Activated naive CD8-positive, alpha-beta T cell treated with anti-CD3 and anti-CD28 coated beads, Interleukin-2, amount 50 U/mL, for 24 hours (primary cell): Measurements from ENCODE around the gene CEP85L.
A peak's percentile ranks its signal among the peaks of the same experiment; 100 is the strongest.

Experiments used
- ATAC-seq: fragments of 150-1000 bp; cut with Tn5 transposase; one replicate; pipeline ENCODE4 v1.10.0; 2021
- DNase-seq: peaks from one replicate; pipeline ENCODE4 v3.0.0; 2021
- H3K27ac Mint-ChIP-seq: one replicate; pipeline ENCODE4 v1.8.0; 2021; ENCODE audit warnings: mild to moderate bottlenecking, mixed read lengths
- H3K27me3 Mint-ChIP-seq: one replicate; pipeline ENCODE4 v1.8.0; 2021; ENCODE audit warnings: mixed read lengths
- H3K36me3 Mint-ChIP-seq: one replicate; pipeline ENCODE4 v1.8.0; 2021; ENCODE audit warnings: low read depth, mixed read lengths
- H3K4me1 Mint-ChIP-seq: one replicate; pipeline ENCODE4 v1.8.0; 2021; ENCODE audit warnings: mixed read lengths
- H3K4me3 Mint-ChIP-seq: one replicate; pipeline ENCODE4 v1.8.0; 2021; ENCODE audit warnings: mild to moderate bottlenecking, moderate library complexity, mixed read lengths
- H3K9me3 Mint-ChIP-seq: one replicate; pipeline ENCODE4 v1.8.0; 2021; ENCODE audit warnings: mixed read lengths

The CEP85L gene

DNA sequence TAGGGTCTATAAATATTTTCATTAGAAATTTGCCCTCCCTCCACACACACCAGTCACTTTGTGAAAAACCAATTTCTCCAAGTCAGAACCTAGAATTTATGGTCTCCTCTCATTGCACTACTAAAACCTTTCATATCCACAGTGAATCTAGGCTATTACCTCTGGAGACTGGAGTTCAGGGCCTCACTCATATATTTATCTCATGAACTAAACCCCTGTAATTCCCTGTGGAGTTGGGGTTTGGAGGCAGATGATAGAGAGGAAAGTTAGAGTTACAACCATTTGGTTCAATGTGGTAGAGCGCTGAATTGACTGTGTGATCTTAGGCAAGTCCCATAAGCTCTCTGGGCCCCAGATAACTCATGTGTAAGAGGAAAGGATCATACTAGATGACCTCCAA lies 18.2 kb upstream of the CEP85L start:
- H3K4me3 Mint-ChIP-seq, result no peak overlapping the region
- peaks cover 12% of the 10 kb centered on the region for H3K36me3 Mint-ChIP-seq
- DNase-seq, result no peak
- H3K27ac Mint-ChIP-seq, result no peak overlapping the region
- H3K27me3 Mint-ChIP-seq, result no peaks in the 10 kb centered on the region
- no peak for ATAC-seq
- H3K4me1 Mint-ChIP-seq, result peaks cover 80% of the 10 kb centered on the region
- H3K9me3 Mint-ChIP-seq, result no peaks in the 10 kb centered on the region

DNA sequence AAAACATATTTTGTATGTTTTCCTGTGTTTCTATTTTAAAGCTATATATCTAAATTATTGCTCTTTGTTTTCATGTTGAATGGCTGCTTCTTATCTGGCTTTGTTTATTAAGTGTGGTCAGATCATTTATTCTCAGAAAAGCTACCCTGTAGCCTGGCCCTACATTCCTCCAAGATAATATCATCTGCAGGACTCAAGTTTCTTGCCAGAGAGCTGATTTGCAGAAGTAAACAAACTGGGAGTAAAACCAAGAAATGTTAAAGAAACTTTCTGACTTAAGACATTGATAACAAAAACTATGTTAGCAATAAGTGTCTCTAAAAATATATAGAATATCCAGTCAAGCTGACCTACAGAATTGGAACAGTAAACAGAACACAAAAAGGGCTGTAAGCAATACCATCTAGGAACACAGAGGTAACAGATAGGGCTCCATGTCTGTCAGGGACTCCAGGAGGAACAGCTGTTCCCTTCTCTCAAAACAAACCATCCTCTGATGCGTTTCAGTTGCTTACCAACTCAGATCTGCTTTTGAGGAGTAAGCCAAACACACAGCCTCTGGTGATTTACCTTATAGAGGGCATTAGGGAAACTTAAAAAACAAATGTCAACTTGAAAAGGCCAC lies 17.5 kb upstream of the CEP85L start:
- DNase-seq, result no peak
- H3K9me3 Mint-ChIP-seq, result no peaks in the 10 kb centered on the region
- no peak overlapping the region for H3K27ac Mint-ChIP-seq
- H3K4me3 Mint-ChIP-seq, result no peak overlapping the region
- H3K4me1 Mint-ChIP-seq, result peaks cover 87% of the 10 kb centered on the region
- peaks cover 8% of the 10 kb centered on the region for H3K36me3 Mint-ChIP-seq
- no peak for ATAC-seq
- no peaks in the 10 kb centered on the region for H3K27me3 Mint-ChIP-seq

DNA sequence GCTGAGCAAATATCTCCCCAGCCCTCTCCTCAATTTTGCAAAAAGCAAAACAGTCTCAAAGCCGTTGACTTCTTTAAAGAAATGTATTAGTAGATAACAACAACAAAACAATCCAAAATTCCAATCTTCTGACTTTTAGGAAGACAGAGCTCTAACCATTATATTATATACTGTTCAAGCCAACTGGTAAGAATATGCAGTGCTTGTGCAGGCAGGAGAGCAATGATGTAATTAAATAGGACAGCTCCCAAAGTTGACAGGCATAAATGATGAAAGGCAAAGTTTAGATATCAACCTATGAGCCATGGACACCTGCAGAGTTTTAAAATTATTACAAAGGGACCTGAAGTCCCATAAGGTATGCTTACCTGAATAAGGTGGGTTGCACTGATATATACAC lies 16.6 kb upstream of the CEP85L start:
- Mint-ChIP-seq H3K4me1 (peaks cover 87% of the 10 kb centered on the region), H3K27ac (no peak overlapping the region), H3K36me3 (peaks cover 6% of the 10 kb centered on the region), H3K9me3 (no peaks in the 10 kb centered on the region), H3K4me3 (no peak overlapping the region), H3K27me3 (no peaks in the 10 kb centered on the region)
- no peak for DNase-seq
- no peak for ATAC-seq

DNA sequence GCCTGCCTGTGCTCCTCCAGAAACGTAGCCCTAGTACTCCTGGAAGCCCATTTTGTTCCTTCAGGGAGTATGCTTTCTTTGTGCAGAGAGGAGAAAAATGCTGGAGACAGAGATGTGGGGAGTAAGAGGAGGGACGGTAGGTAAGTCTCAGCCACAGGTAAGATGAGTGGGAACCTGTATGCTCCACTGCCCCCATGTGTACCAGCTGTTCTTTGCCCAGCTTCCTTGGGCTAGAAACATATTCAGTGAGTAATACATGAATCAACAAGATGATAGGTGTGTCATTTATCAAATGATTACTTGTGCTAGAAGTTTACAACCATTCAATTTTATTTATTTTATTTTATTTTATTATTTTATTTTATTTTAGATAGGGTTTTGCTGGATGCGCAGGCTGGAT lies 13.6 kb upstream of the CEP85L start:
- Mint-ChIP-seq H3K27ac (peak overlapping the region; percentile 89), H3K4me1 (peaks cover 88% of the 10 kb centered on the region), H3K4me3 (peak overlapping the region; percentile 79), H3K27me3 (no peaks in the 10 kb centered on the region), H3K9me3 (no peaks in the 10 kb centered on the region), H3K36me3 (peaks cover 18% of the 10 kb centered on the region)
- no peak for DNase-seq
- ATAC-seq, result peak; percentile 58

DNA sequence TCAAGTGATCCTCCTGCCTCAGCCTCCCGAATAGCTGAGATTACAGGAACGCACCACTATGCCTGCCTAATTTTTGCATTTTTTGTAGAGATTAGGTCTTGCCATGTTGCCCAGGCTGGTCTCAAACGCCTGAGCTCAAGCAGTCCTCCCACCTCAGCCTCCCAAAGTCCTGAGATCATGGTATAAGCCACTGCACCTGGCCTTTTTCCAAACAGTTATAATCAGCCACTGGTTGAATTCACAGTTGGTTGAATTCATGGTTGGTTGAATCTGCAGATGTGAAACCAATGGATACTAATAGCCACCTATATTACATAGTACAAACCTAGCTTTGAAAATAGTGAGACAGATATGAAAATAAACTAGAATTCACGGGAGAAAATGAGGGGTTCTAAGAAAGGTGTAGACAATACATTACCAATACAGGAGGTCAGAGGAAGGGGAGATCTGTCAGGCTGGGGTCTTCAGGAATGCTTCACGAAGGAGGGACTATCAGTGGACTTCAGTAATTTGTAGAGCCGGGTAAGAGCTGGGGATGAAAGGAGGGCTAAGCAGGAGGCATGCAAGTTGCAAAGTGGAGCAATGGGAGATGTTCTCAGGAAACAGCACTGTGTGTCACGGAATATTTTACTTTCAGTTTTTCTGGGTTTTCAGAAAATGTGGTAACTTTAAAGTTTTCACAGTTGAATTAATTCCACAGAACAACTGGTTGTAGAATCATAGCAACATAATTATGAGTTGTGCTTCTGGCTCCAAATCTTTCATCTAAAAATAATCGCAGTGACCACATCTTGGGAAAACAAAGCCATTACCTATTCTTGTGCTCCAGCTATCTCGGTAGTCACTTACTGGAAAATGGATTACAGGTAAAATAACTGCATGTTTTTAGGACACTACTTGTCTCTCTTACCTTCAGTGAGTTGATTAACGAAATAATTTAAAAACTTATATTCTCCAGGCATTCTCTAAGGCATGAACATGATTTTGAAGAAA lies 12.9 kb upstream of the CEP85L start:
- ATAC-seq, result peak; percentile 52
- no peaks in the 10 kb centered on the region for H3K9me3 Mint-ChIP-seq
- H3K4me3 Mint-ChIP-seq, result peak overlapping the region; percentile 79
- DNase-seq, result no peak
- peak overlapping the region; percentile 89 for H3K27ac Mint-ChIP-seq
- H3K4me1 Mint-ChIP-seq, result peaks cover 88% of the 10 kb centered on the region
- H3K27me3 Mint-ChIP-seq, result no peaks in the 10 kb centered on the region
- H3K36me3 Mint-ChIP-seq, result peaks cover 21% of the 10 kb centered on the region

DNA sequence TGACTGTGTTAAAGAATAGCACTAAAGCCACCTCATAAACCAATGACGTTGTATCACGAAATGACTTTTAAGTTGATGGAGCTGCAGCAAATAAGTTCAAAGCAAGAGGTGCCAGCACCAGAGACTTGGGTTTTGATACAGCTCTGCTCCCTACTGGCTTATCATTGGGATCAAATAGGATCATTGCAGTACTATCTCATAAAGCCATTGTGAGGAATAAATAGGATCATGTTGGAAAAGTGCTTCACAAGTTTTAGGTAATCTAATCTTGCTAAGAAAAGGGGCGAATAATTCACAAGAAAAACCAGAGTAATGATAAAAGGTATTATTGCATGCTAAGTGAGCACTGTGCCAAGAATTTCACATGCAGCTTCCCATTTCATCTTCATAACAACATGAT lies 10.4 kb upstream of the CEP85L start:
- H3K27ac Mint-ChIP-seq, result no peak overlapping the region
- ATAC-seq, result no peak
- DNase-seq, result no peak
- peaks cover 80% of the 10 kb centered on the region for H3K4me1 Mint-ChIP-seq
- H3K36me3 Mint-ChIP-seq, result peaks cover 21% of the 10 kb centered on the region
- no peaks in the 10 kb centered on the region for H3K27me3 Mint-ChIP-seq
- no peaks in the 10 kb centered on the region for H3K9me3 Mint-ChIP-seq
- no peak overlapping the region for H3K4me3 Mint-ChIP-seq

DNA sequence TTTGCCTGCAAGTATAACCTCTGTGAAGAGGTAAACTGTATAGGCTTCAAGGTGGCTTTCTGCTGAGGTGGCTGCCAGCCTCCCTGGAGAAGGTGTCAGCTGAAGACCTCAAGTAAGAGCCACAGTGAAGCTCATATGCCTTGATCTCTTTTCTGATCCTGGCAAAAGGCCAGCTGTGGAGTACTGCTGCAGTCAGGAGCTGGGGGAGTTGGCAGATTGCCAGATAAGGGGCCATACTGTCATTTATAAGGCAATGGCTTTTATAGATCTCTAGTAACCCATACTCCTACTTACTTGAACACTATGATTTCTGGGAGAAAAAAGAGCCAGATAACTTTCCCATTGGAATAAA lies 8.8 kb upstream of the CEP85L start:
- Mint-ChIP-seq H3K4me3 (peak overlapping the region; percentile 21), H3K9me3 (no peaks in the 10 kb centered on the region), H3K27me3 (no peaks in the 10 kb centered on the region), H3K36me3 (peaks cover 24% of the 10 kb centered on the region), H3K4me1 (peaks cover 80% of the 10 kb centered on the region), H3K27ac (peak overlapping the region; percentile 87)
- ATAC-seq (peak; percentile 63), DNase-seq (peak; percentile 59)

DNA sequence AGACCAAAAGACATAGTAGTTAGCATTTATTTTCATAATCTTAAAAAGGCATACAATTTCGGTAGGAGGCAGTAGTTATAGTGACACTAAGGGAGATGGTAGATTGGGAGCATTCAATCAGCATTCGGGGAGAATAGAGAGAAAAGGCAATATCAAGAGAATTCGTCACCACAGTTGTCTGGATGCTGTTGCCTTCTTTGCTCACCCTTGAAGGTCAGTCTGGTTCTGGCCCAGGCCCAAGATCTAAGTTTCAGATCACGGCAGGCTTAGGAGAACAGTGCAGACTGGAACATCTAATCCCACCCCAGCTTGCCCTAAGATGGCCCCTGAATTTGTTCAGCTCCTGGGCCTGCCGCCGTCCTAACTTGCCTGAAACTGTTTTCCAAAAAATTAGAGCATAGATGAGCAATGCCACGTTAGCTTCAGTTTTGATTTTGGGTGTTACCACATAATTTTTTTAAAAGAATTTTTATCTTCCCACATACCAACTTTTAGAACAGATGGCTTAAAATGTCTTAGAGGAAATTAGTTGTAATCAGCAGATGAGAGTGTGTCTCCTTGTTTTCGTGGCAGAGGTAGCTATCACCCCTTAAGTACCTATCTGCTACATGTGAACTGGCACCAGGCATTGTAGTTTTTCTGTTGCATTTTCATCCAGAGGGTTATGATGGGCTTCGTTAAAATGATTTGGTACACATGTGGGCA lies 8.3 kb upstream of the CEP85L start:
- Mint-ChIP-seq H3K4me1 (peaks cover 78% of the 10 kb centered on the region), H3K4me3 (peak overlapping the region; percentile 21), H3K27ac (peak overlapping the region; percentile 87), H3K36me3 (peaks cover 24% of the 10 kb centered on the region), H3K9me3 (no peaks in the 10 kb centered on the region), H3K27me3 (no peaks in the 10 kb centered on the region)
- peak; percentile 33 for ATAC-seq
- no peak for DNase-seq

DNA sequence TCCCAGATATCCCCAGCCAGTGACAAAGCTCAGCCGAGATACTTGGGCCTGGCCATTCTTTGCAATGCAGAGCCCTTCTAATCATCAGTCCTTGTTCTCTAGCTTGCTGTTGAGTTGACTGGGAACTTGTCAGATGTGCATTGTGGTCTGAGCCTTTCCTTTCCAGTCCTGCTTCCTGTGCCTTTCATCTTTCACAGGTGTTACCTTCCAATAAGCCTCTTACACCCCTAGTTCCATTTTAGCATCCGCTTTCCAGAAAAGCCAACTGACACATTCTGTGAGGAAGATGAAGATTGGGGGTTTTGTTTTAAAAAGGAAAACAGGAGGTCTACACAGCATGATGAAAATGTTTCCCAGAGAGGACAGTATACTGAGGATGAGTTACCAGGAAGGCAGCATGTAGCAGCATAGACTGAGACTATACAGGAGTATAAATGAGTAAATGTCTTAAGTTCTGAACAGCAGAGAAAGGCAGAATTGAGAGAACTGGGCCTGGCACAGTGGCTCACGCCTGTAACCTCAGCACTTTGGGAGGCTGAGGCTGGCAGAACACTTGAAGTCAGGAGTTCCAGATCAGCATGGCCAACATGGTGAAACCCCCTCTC lies 5.6 kb upstream of the CEP85L start:
- ATAC-seq, result peak; percentile 53
- Mint-ChIP-seq H3K36me3 (peaks cover 17% of the 10 kb centered on the region), H3K4me3 (no peak overlapping the region), H3K9me3 (no peaks in the 10 kb centered on the region), H3K4me1 (peaks cover 69% of the 10 kb centered on the region), H3K27me3 (no peaks in the 10 kb centered on the region), H3K27ac (peak overlapping the region; percentile 75)
- DNase-seq, result no peak

DNA sequence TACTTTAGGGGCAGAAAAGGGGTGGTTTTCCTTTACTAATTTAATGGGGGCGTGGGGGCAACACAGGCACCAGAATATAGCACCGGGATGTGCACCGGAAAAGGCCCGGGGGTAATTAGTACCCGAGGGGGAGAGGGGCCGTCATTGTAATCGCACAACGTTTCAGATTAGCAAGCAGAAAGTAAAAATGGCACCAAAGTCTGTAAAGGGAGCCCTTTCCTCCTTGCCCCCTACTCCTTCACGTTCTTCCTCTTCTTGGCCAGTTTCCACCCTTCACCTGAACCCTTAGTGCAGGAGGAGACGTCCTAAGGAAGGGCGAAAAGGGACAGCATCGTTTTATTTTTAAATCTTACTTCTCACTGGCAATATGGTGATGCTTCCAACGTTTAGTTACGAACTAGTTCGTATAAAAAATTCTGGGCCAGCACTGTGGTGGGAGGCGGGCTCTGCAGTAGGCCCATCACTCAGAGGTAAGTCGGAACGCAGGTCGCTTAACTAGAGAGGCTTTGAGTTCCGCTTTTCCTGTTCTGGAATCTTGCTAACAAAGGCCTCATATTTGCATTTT lies 742 bp upstream of the CEP85L start:
- no peak for DNase-seq
- Mint-ChIP-seq H3K27me3 (no peaks in the 10 kb centered on the region), H3K4me3 (peak overlapping the region; percentile 90), H3K36me3 (peaks cover 11% of the 10 kb centered on the region), H3K27ac (peak overlapping the region; percentile 96), H3K4me1 (peaks cover 56% of the 10 kb centered on the region), H3K9me3 (no peaks in the 10 kb centered on the region)
- ATAC-seq, result no peak

DNA sequence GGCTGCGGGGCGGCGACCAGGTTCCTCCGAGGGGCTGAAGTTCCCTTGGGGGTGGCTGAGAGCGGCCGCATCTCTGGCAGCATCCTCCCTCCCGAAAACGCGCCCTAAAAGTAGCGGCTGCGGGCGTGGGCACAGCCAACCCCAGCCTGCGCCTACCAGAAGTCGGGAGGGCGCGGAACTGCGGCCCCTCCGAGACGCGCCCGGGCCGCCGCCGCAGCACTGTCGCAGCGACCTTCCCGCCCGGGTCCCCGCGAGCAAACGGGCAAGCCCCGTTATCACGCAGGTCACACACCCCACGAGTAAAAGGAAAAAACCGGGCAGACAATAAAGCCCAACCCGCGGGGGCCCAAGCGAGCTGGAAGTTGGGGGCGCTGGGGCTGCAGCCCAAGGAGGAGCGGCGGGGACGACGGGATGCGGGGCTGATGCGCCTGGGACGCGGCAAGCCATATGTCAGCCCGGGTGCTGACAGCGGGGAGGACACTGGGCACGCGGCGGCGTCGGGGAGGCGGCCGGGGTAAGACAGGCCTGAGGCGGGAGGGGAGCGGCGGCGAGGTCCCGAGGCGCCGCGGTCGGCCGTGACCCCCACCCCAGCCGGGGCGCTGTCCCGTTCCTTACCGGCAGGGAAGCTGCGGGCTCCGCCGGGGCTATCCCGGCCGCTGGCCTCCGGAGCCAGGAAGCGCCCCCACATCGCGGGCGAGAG lies 659 bp downstream of the CEP85L start:
- Mint-ChIP-seq H3K9me3 (no peaks in the 10 kb centered on the region), H3K27me3 (no peaks in the 10 kb centered on the region), H3K27ac (peak overlapping the region; percentile 78), H3K4me1 (peaks cover 50% of the 10 kb centered on the region), H3K4me3 (peak overlapping the region; percentile 85), H3K36me3 (peaks cover 13% of the 10 kb centered on the region)
- ATAC-seq (peak; percentile 33), DNase-seq (peak; percentile 53)

DNA sequence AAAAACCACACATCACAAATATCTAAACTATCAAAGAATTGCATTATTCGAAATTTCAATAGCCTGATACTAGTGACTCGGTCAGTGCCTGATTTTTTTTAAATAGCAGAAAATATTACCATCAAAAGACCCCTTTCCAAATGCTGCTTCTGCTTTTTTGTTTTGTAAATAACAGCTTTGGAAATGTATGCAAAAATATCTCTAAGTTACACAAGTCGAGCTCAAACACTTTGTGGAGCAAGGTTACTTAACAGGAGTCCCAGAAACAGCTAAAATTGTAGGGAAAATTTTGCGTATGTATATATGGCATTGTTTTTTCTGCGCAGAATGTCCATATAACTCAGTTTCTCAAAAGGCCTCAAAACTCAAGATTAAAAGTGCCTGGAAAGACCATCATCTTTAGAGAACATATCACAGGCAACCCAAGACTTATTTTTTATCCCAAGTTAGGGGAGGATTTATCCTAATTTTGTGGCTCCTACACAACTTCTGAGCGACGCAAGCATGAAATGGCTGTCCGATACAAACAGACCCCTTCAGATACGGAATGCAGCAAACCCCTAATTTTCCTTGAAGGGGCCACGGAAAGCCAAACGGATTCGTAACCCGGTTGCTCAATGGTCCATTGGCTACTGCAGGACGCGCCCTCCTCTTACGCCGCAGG lies 1.3 kb downstream of the CEP85L start:
- DNase-seq, result no peak
- no peaks in the 10 kb centered on the region for H3K9me3 Mint-ChIP-seq
- H3K27me3 Mint-ChIP-seq, result no peaks in the 10 kb centered on the region
- ATAC-seq, result no peak
- peak overlapping the region; percentile 85 for H3K4me3 Mint-ChIP-seq
- peak overlapping the region; percentile 78 for H3K27ac Mint-ChIP-seq
- peaks cover 14% of the 10 kb centered on the region for H3K36me3 Mint-ChIP-seq
- H3K4me1 Mint-ChIP-seq, result peaks cover 47% of the 10 kb centered on the region

DNA sequence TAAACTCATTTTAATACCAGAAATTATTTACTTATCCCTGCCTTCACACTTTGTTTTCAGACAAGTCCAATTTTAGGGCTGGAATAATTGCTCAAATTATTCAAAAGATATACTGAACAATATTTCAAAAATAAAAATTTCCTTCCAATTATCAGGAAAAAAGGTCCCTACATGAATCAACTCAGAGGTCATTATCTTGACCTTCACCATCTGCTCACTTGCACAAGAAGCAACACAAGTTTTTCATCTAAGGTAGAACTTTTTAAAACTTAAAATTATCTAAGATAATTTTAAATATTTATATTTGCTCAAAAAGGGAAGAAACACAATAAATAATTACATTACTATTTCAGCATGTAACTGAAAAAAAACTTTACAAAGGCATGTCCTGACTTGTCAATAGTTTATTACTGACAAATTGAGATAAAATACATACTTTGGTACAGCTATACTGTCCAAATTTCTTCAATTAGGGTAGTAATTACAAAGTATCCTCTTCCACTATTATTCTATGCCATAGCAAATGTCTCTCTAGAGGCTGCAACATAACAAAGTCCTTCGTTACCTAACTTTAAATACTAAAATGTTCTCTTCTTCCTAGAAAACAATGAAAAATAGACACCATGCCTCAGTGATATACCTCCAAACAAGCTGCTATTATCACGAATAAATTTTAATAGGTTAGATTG lies 2.4 kb downstream of the CEP85L start:
- no peak for ATAC-seq
- Mint-ChIP-seq H3K36me3 (peaks cover 19% of the 10 kb centered on the region), H3K27ac (no peak overlapping the region), H3K27me3 (no peaks in the 10 kb centered on the region), H3K4me1 (peaks cover 54% of the 10 kb centered on the region), H3K9me3 (no peaks in the 10 kb centered on the region), H3K4me3 (peak overlapping the region; percentile 85)
- no peak for DNase-seq
